ENCODE data around the gene CNN1.
"Not testable (repeated sequence)": the region's sequence is repeated elsewhere in the genome, so short reads cannot be mapped to it uniquely, and the experiment has no call there.

The CNN1 gene

DNA sequence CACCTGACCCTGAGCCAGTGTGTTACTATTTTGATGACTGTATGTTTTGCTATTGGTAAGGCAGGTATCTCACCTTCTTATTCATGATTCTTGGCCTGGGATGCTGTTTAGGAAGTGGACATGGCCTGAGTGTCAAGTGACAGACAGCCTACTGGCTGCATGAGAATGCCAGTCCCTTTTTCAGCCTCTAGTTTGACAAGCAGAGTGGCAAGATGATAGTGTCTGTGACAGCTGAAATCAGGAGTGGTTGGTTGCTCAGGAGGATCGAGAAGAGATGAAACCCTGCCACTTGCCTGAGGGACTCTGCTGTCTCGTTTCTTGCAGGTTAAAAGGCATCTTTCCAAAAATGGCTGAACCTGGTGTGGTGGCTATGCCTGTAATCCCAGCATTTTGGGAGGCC is 27.5 kb downstream of the CNN1 start:
- no peak for DNase-seq

GRCh38 chr19:11570039-11570462 is 31.4 kb downstream of the CNN1 start:
- DNase-seq: no peak

- not testable (repeated sequence) for DNase-seq
These were observed 34.7 kb downstream of the CNN1 start for GRCh38 chr19:11573354-11573753.

DNA sequence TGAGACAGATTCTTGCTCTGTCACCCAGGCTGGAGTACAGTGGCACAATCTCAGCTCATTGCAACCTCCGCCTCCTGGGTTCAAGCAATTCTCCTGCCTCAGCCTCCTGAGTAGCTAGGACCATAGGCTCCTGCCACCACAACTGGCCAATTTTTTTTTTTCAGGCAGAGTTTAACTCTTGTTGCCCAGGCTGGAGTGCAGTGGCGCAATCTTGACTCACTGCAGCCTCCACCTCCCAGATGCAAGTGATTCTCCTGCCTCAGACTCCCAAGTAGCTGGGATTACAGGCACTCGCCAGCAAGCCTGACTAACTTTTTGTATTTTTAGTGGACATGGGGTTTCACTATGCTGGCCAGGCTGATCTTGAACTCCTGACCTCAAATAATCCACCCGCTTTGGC is 35.1 kb downstream of the CNN1 start:
- not testable (repeated sequence) for DNase-seq

DNA sequence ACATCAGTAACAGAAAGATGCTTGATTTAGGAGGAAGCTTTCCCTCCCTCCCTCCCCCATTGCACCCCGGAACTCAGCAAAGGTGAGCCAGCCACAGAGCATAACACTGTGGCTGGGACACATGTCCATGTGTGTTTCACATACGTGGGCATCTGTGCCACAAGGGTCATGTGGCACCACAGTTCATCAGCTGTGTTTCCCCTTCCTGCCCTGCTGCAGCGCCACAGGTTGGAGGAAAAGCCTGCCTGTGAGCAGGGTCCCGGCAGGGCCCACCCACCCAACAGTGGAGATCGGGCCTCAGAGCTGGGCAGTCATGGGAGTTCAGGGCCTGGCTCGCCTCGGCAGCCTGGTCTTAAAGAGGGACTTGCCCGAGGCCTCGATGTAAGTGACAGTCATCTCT is 36.0 kb downstream of the CNN1 start:
- DNase-seq: no peak

DNA sequence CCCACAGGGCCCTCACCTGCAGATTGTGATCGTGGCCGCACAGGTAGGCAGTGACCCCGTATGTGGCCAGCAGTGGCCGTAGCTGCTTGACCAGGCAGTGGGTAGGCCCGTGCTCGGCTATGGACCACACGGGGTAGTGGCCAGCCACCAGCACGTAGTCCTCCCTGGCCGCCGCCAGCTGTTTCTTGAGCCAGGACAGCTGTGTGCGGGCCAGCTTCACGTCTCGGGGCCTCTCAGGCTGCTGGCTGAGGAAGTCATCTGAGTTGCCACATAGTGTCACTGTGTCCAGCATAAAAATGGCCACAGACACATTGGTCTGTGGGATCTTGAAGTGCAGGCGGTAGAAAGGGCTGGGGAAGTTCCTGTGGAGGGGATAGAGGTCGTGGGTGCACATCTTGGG is 37.6 kb downstream of the CNN1 start:
- no peak for DNase-seq

DNA sequence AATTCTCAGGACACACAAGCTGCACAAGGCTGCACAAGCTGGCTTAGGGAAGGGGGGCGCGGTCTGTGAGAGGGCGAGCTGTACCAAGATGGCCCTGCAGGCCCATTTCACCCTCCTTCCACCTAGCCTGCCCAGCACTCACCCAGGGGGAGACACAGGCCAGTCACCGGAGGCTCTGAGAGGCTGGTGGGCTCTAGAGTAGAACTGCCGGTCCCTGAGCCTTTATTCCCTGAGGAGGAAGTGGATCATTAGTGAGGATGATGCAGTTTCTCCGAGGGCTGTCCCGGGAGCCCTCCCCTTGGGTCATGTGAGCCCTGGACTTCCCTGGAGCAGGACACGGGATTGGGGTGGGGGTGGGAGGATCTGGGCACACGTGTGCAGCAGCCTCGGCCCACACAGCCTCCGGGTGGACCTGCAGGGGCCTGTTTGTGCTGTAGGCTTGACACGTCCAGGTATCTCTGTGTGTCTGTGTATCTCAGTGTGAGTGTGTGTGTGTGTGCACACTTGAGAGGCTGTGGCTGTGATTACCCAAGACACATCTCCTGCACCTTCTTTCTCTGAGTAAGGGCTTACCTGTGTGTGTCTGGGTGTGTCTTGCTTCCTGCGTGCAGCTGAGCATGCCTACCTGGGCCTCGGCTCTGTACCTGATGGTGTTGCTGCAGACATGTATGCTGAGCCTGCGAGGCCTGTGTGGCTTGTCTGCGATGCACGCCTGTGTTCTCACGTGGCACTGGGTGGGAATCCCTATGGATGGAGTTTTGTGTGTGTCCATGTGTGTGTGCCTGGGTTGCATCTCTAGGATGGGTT is 39.0 kb downstream of the CNN1 start, which contains the start of gene ACP5:
ACP5 (minus strand) TSS at position 195 of the 807 bp plus-strand sequence. CDS start 328 bp downstream, outside the sequence.
- no peak for DNase-seq

DNA sequence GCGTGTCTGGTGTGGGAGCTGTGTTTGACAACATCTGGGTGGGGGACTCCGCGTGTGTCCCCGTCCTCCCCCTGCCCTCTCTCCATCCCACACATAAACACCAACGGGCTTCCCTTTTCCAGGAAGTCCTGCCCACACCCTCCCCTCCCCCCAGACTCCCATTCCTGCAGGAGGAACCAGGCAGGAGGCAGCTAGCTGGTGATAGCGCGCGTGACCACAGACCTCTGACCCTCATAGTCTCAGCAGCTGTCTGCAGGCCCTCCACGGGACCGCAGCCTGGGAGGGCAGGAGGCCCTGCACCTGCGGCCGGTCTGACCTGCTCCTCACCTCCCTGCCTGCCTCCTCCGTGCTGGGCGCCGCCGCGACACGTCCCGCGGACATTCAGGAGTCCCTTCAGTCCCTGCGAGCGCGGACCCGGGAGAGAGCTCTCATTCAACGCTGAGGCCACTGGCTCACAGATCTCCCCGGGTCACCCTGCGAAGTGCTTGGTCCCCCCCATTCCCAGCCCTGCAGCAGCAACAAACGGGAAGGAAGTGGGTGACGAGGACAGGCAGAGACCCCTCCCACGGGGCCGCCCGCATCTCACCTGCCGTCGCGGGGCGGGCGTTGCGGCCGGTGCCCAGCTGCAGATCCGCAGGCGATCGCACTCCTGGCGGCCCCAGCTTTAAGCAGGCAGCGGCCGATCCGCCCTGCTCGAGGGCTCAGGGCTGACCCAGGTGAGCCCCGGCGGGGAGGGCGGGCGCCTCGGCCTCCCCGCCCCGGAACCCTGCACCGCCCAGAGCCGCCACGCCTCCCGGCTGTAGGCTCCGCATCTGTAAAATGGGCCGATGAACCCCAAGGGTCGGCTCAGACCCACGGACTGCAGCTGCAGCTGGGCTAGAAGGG is 39.8 kb downstream of the CNN1 start:
- DNase-seq: no peak

GRCh38 chr19:11580116-11580515 is 41.5 kb downstream of the CNN1 start:
- no peak for DNase-seq

DNA sequence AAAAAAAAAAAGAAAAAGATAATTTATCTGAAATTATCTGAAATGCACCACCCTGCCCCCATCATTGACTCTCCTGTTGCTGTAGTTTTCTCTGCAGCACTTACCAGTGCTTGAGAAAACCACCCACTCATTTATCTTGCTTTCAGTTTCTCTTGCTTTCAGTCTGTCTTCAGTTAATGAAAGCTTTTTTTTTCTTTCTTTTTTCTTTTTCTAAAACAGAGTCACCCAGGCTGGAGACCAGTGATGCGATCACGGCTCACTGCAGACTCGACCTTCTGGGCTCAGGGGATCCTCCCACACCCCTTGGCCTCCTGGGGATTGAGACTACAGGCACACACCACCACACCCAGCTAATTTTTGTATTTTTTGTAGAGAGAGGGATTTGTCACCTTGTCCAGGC is 43.1 kb downstream of the CNN1 start:
- DNase-seq: no peak

DNA sequence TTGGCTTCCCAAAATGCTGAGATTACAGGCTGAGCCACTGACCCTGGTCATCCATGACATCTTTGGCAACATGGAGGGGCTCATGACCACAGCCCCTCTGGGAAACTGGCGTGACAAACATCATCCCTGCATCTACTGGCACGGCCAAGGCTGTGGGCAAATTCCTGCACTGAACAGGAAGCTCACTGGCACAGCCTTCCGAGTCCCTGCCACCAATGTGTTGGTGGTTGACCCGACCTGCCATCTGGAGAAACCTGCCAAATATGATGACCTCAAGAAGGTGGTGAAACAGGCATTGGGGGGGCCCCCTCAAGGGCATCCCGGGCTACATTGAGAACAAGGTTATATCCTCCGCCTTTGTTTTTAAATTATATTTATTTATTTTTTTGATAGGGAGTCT is 47.7 kb downstream of the CNN1 start:
- no peak for DNase-seq

GRCh38 chr19:11587302-11587974 is 48.8 kb downstream of the CNN1 start:
- peak; percentile 23 for DNase-seq

DNA sequence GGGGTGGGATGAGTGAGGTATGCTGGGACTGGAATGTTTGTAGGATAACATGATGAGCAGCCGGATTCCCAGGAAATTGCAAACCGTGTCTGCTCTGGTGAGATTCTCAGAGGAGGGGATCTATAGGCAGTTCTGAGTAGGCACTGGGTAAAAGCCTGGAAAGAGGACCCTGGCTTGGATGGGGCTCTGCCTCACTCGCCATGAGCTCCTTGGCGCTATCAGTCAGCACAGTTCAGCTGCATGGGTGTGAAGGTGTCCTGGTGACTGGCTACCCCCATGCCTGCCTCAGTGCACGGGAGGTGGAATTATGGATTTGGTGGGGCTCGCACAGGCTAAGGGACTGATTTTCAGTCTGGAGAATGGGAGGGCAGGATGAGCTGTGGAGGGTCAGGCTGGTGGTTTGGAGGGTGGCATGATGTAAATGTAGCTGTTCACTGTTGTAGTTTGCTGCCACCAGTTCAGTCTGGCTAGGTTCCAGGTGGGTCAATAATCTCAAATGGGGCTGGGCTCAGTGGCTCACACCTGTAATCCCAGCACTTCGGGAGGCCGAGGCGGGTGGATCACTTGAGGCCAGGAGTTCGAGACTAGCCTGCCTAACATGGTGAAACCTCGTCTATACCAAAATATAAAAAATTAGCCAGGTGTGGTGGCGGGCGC is 49.5 kb downstream of the CNN1 start:
- no peak for DNase-seq

GRCh38 chr19:11594084-11594483 is 55.4 kb downstream of the CNN1 start:
- no peak for DNase-seq

DNA sequence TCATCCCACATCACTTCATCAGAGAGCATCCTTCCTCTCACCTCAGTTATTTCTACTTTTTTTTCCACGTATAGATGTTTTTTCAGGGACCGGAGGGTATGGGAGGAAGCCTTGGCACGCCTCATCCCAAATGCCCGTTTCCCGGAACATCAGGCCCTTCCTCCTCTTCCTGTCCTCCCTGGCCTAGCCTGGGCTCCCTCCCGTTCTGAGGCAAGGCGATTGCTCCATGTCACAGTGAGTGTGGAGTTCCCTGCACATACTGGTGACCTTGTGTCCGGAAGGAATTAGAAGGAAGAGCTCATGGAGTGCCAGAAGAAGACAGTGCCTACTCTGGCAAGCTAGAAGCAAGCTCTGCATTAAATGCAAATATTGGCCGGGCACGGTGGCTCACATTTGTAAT is 57.5 kb downstream of the CNN1 start:
- DNase-seq: no peak

DNA sequence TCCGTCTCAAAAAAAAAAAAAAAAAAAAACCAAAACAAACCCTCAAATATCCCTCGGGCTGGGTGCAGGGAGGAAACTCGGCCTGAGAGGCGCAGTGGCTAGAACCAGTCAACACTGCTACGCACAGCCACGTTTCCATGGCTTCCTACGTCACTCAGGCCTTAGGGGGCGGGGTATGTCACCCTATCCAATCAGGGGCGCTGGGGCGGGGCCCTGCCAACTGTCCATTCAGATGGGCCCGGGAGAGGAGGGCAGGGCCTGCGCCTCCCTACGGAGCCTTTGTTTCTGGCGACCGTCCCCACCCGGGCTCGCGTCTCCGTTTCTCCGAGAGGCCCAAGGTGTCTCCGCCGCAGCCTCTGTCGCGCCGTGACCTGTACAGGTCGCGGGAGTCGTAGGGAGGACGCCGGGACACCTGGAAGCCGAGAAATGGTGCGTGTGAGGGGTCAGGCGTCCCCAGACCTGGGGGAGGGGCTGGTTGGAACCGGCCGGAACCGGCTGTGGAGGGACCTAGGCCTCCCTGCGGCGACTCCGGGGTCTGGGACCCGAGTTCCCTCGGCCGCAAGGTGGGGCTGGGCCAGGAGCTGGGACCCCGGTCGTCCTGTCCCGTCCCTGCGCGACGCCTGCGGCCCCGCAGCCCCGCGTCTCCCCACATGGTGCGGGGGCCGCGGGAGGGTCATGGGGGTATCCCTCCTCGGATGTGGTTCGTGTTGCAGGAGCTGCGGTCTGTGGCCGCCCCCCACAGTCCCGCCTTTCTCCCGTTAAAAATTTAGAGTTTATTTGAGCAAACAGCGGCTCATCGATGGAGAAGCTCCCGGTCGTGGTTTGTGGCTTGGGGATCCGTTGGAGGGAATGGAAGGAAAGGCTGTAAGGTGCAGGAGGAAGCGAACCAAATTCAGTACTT is 58.8 kb downstream of the CNN1 start, which contains the start of gene ZNF627:
ZNF627 (plus strand) TSS at position 282 of the 901 bp plus-strand sequence; CDS start at position 427, 145 bp downstream.
- peak; percentile 93 for DNase-seq

GRCh38 chr19:11598103-11598483 is 59.4 kb downstream of the CNN1 start:
- DNase-seq: no peak

DNA sequence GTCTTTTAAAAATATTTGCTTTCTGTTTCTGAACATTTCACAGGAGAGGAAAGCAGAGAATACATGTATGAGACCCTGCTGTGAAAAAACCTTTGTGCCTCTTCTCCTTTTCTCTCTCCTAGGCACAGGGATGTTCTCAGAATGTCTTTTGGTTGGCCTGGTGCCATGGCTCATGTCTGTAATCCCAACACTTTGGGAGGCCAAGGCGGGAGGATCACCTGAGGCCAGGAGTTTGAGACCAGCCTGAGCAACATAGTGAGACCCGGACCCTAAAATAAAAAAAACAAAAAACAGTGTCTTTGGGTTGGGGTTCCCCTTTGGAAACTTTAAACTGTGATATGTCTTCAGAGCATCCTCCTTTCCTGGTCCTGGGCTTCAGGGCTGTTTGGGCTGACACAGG is 60.1 kb downstream of the CNN1 start:
- DNase-seq: no peak

DNA sequence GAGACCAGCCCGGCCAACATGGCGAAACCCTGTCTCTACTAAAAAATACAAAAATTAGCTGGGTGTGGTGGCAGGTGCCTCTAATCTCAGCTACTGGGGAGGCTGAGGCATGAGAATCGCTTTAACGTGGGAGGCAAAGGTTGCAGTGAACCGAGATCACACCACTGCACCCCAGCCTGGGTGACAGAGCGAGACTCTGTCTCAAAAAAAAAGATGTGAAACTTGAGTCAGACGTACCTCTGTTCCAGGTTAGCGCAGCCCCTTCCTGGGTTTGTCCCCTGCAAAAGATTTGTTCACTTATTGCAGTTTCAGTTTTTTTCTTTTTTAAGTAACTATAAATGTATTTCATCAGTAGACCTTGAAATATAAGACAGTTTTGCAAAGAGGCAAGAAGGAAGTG is 61.1 kb downstream of the CNN1 start:
- DNase-seq: not testable (repeated sequence)
